HG02870 (cell line): ENCODE measurements around the gene RBM19.
"Not testable (repeated sequence)": the region's sequence is repeated elsewhere in the genome, so short reads cannot be mapped to it uniquely, and the experiment has no call there.

Experiments used
- ATAC-seq: cut with Tn5 transposase; IDR thresholded peaks from one replicate; pipeline ENCODE4 v1.9.1; 2021; ENCODE audit warnings: mild to moderate bottlenecking, moderate library complexity; ENCODE audit not compliant: unreplicated experiment

RBM19 gene

GRCh38 chr12:113965951-113966797 lies at the start of gene RBM19:
RBM19 (minus strand) TSS chr12:113966325; CDS start chr12:113966227, 98 bp downstream.
- peak; percentile 91 for ATAC-seq

- ATAC-seq, result no peak
Observed at GRCh38 chr12:114015851-114016250, 49.7 kb upstream of the RBM19 start.

- no peak for ATAC-seq
Observed at GRCh38 chr12:114013575-114014345, 47.6 kb upstream of the RBM19 start.

- ATAC-seq, result no peak
Observed at GRCh38 chr12:114012744-114013431, 46.8 kb upstream of the RBM19 start.

GRCh38 chr12:114011711-114012110 lies 45.6 kb upstream of the RBM19 start:
- ATAC-seq, result no peak

- ATAC-seq, result no peak
Observed at GRCh38 chr12:114006482-114007425, 40.6 kb upstream of the RBM19 start.

GRCh38 chr12:114004402-114004801 lies 38.3 kb upstream of the RBM19 start:
- no peak for ATAC-seq

- ATAC-seq, result no peak
Observed at GRCh38 chr12:114003286-114003685, 37.2 kb upstream of the RBM19 start.

GRCh38 chr12:114001511-114002340 lies 35.6 kb upstream of the RBM19 start:
- no peak for ATAC-seq

- ATAC-seq, result no peak
Observed at GRCh38 chr12:114000861-114001260, 34.7 kb upstream of the RBM19 start.

GRCh38 chr12:114000261-114000660 lies 34.1 kb upstream of the RBM19 start:
- not testable (repeated sequence) for ATAC-seq

GRCh38 chr12:113997365-113997764 lies 31.2 kb upstream of the RBM19 start:
- peak; percentile 92 for ATAC-seq

- ATAC-seq, result no peak
Observed at GRCh38 chr12:113996026-113996425, 29.9 kb upstream of the RBM19 start.

- no peak for ATAC-seq
Observed at GRCh38 chr12:113994051-113994450, 27.9 kb upstream of the RBM19 start.

GRCh38 chr12:113992751-113993150 lies 26.6 kb upstream of the RBM19 start:
- ATAC-seq, result not testable (repeated sequence)

GRCh38 chr12:113991224-113992044 lies 25.3 kb upstream of the RBM19 start:
- no peak for ATAC-seq

GRCh38 chr12:113990250-113991223 lies 24.4 kb upstream of the RBM19 start:
- no peak for ATAC-seq
